SK-N-SH (cell line): ENCODE measurements around the gene SLC26A4. TPM values are rescaled to one million over a fixed set of nuclear protein-coding genes. Genes with fewer than 3 reads are reported as not detected.

Source experiments
- CTCF ChIA-PET: fragments of 300-600, 350-600 bp; formaldehyde crosslinking; extraction: SDS; loops from one replicate; lab custom pipeline; 2021; lab: Yijun Ruan, JAX
- POLR2A ChIA-PET: fragments of 350-600 bp; sonication (Branson Sonifier 250); formaldehyde crosslinking; extraction: SDS; loops from one replicate; lab custom pipeline; 2020; ENCODE audit warnings: antibody characterized with exemption, inconsistent platforms; lab: Yijun Ruan, JAX
- DNase-seq: peaks from one replicate; pipeline ENCODE4 v3.0.0; 2012
- H2AFZ ChIP-seq: fragments of 200-600 bp; sonication (generic); 2 replicates; pipeline ENCODE4 v1.8.1; 2016; ENCODE audit warnings: antibody characterized with exemption, mild to moderate bottlenecking, low read depth
- H3F3A ChIP-seq: fragments of 200-600 bp; sonication (generic); replicated peaks from 2 replicates; pipeline ENCODE3; 2016; ENCODE audit warnings: antibody characterized with exemption, mild to moderate bottlenecking; ENCODE audit not compliant: insufficient read depth
- H3K27ac ChIP-seq, 2 experiments: fragments of 200-500 bp in 1 of 2; fragments of 200-600 bp in 1 of 2; sonication (Bioruptor generic) in 1 of 2; sonication (generic), shearing (Covaris generic) in 1 of 2; 2 replicates each; pipeline versions ENCODE4 v1.5.1 to v1.6.1; 2014 to 2016; ENCODE audit warnings: low read depth in 2 of 2, inconsistent platforms in 1 of 2, low read length in 1 of 2, mild to moderate bottlenecking in 1 of 2, mixed read lengths in 1 of 2
- H3K27me3 ChIP-seq: fragments of 200-600 bp; sonication (generic), shearing (Covaris generic); 2 replicates; pipeline ENCODE4 v1.6.1; 2016; ENCODE audit warnings: mixed run types; ENCODE audit not compliant: insufficient read depth
- H3K36me3 ChIP-seq, 2 experiments: fragments of 200-500 bp in 1 of 2; fragments of 200-600 bp in 1 of 2; sonication (Bioruptor generic) in 1 of 2; sonication (generic) in 1 of 2; replicated peaks in 1 of 2; 2 replicates each; pipeline versions ENCODE3 to v1.5.1; 2014 to 2016; ENCODE audit warnings: low read length in 1 of 2, mild to moderate bottlenecking in 1 of 2; ENCODE audit not compliant: insufficient read depth in 2 of 2, control insufficient read depth in 1 of 2
- H3K4me1 ChIP-seq, 2 experiments: fragments of 200-500 bp in 1 of 2; fragments of 200-600 bp in 1 of 2; sonication (Bioruptor generic) in 1 of 2; sonication (generic), shearing (Covaris generic) in 1 of 2; 2 replicates each; pipeline versions ENCODE4 v1.5.1 to v1.6.1; 2014 to 2016; ENCODE audit warnings: low read depth in 1 of 2, low read length in 1 of 2, mixed run types in 1 of 2; ENCODE audit not compliant: insufficient read depth in 2 of 2, control insufficient read depth in 1 of 2
- H3K4me2 ChIP-seq: fragments of 200-600 bp; sonication (generic), shearing (Covaris generic); 2 replicates; pipeline ENCODE4 v1.6.1; 2017; ENCODE audit warnings: mixed run types
- H3K4me3 ChIP-seq, 2 experiments: fragments of 200-500 bp in 1 of 2; fragments of 200-600 bp in 1 of 2; sonication (Bioruptor generic) in 1 of 2; sonication (generic), shearing (Covaris generic) in 1 of 2; 2 replicates each; pipeline versions ENCODE4 v1.5.1 to v1.8.1; 2014 to 2016; ENCODE audit warnings: low read depth in 2 of 2, inconsistent platforms in 1 of 2, low read length in 1 of 2, mild to moderate bottlenecking in 1 of 2, mixed read lengths in 1 of 2, moderate library complexity in 1 of 2
- H3K79me2 ChIP-seq: fragments of 200-600 bp; sonication (generic); 2 replicates; pipeline ENCODE4 v1.8.1; 2017; ENCODE audit warnings: mild to moderate bottlenecking; ENCODE audit not compliant: insufficient read depth
- H3K9ac ChIP-seq: fragments of 200-600 bp; sonication (generic); 2 replicates; pipeline ENCODE4 v1.6.1; 2017; ENCODE audit warnings: mixed run types
- H3K9me2 ChIP-seq: fragments of 200-600 bp; sonication (generic); 2 replicates; pipeline ENCODE4 v1.6.1; 2017; ENCODE audit warnings: mixed run types
- H3K9me3 ChIP-seq: fragments of 200-600 bp; sonication (generic); 2 replicates; pipeline ENCODE4 v1.6.1; 2017; ENCODE audit warnings: mixed run types, mild to moderate bottlenecking, moderate library complexity
- H4K20me1 ChIP-seq: fragments of 200-600 bp; sonication (generic); 2 replicates; pipeline ENCODE4 v1.6.1; 2017; ENCODE audit warnings: mild to moderate bottlenecking, mixed run types; ENCODE audit not compliant: insufficient read depth
- FOSL2 ChIP-seq: IDR thresholded peaks from 2 replicates; pipeline ENCODE4 v1.4.0; 2012; ENCODE audit warnings: low read depth, mild to moderate bottlenecking, moderate library complexity, borderline replicate concordance
- FOXM1 ChIP-seq: IDR thresholded peaks from 2 replicates; pipeline ENCODE4 v1.4.0; 2012; ENCODE audit warnings: low read depth, mild to moderate bottlenecking
- GATA2 ChIP-seq: sonication (generic); formaldehyde crosslinking; IDR thresholded peaks from 2 replicates; pipeline ENCODE4 v1.5.0; 2020; ENCODE audit warnings: mild to moderate bottlenecking, missing genetic modification reagents
- MEF2A ChIP-seq: IDR thresholded peaks from 2 replicates; pipeline ENCODE4 v1.4.0; 2012; ENCODE audit warnings: low read depth, borderline replicate concordance
- NFIC ChIP-seq: IDR thresholded peaks from 2 replicates; pipeline ENCODE4 v1.4.0; 2012; ENCODE audit warnings: borderline replicate concordance
- POLR2AphosphoS5 ChIP-seq: IDR thresholded peaks from 2 replicates; pipeline ENCODE4 v1.6.1; 2012; ENCODE audit warnings: low read depth, low read length
- RAD21 ChIP-seq: IDR thresholded peaks from 2 replicates; pipeline ENCODE4 v1.6.1; 2012; ENCODE audit warnings: mild to moderate bottlenecking, low read length
- RXRA ChIP-seq: IDR thresholded peaks from 2 replicates; pipeline ENCODE4 v1.4.0; 2012; ENCODE audit warnings: low read depth, mild to moderate bottlenecking, borderline replicate concordance
- SIN3A ChIP-seq: IDR thresholded peaks from 2 replicates; pipeline ENCODE4 v1.6.1; 2012; ENCODE audit warnings: low read depth, mild to moderate bottlenecking, low read length, moderate library complexity, borderline replicate concordance
- SMC3 ChIP-seq: IDR thresholded peaks from 2 replicates; pipeline ENCODE4 v1.6.1; 2012; ENCODE audit warnings: low read depth, low read length, improper control_type of control experiment
- TCF12 ChIP-seq: IDR thresholded peaks from 2 replicates; pipeline ENCODE4 v1.4.0; 2012
- WGBS: methylation state at CpG from one replicate; pipeline ENCODE4 v1.1.6; 2017; ENCODE audit warnings: low lambda C conversion rate; 5-methylcytosine and 5-hydroxymethylcytosine counted together
- polyA plus RNA-seq, 3 experiments: library from polyadenylated mRNA; depleted of rRNA; stranded (reverse); fragments of >200 nt; gene quantifications; 2 replicates each; pipeline ENCODE4 v1.2.3, GENCODE V29; 2012
- TF ChIP-seq, protein P1 (sequence below): fragments of 150-350 bp; IDR thresholded peaks from 2 replicates; pipeline ENCODE4 v1.6.1; 2016; ENCODE audit warnings: mild to moderate bottlenecking, low read depth, low read length
- TF ChIP-seq, protein P2 (sequence below): IDR thresholded peaks from 2 replicates; pipeline ENCODE4 v1.4.0; 2012; ENCODE audit warnings: low read depth, borderline replicate concordance
- TF ChIP-seq, protein P3 (sequence below): IDR thresholded peaks from 2 replicates; pipeline ENCODE4 v1.4.0; 2012; ENCODE audit warnings: low read depth
- TF ChIP-seq, protein P4 (sequence below): IDR thresholded peaks from 2 replicates; pipeline ENCODE4 v1.4.0; 2012; ENCODE audit warnings: low read depth, borderline replicate concordance
- TF ChIP-seq, protein P5 (sequence below): IDR thresholded peaks from 2 replicates; pipeline ENCODE4 v1.6.1; 2012; ENCODE audit warnings: mild to moderate bottlenecking, low read depth, low read length, moderate library complexity

SLC26A4 gene
- polyA plus RNA-seq, 1 of the 3 experiments (the other 2 are of a cell fraction) = 0.61 TPM

DNA sequence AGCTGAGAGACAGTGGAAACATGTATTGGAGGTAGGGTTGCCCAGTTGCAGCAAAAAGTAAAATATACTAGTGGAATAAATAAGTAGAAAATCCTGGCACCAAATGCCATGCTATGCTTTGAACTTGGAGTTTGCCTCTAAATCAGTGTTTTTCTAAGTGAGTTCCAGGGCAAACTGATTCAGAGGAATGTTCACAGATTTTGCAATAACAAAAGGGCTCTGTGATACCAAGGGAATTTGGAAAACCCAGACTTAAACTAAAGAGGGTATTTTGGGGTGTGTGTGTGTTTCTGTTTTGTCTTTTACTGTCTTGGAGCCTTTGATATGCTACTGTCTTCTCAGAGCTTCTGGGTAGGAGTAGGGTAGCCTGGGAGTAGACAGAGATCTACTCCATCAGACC, 39.9 kb downstream of the SLC26A4 start:
- Histone ChIP-seq H4K20me1 (no peaks in the 10 kb centered on the region), H2AFZ (no peak overlapping the region), H3K4me3 (no peak overlapping the region), H3K27ac (no peak overlapping the region), H3K36me3 (no peaks in the 10 kb centered on the region), H3F3A (no peaks in the 10 kb centered on the region), H3K27me3 (no peaks in the 10 kb centered on the region), H3K9ac (no peak overlapping the region), H3K4me2 (no peak overlapping the region), H3K9me2 (no peaks in the 10 kb centered on the region), H3K79me2 (no peaks in the 10 kb centered on the region), H3K4me1 (peaks cover 0 to 13% of the 10 kb centered on the region in 2 experiments; a peak in 2 of 4 replicates), H3K9me3 (no peaks in the 10 kb centered on the region)
- ChIA-PET POLR2A (no interaction called here), CTCF (interaction anchor here (0.7 to 1.7 kb wide), 3 partner anchors 11 to 79 kb away, joined by 3 to 6 read pairs (median 3); no protein-coding TSS in a partner anchor)
- TF ChIP-seq RAD21 = no peak
- TF ChIP-seq TCF12 = no peak
- TF ChIP-seq FOXM1 = no peak
- TF ChIP-seq, protein P1, sequence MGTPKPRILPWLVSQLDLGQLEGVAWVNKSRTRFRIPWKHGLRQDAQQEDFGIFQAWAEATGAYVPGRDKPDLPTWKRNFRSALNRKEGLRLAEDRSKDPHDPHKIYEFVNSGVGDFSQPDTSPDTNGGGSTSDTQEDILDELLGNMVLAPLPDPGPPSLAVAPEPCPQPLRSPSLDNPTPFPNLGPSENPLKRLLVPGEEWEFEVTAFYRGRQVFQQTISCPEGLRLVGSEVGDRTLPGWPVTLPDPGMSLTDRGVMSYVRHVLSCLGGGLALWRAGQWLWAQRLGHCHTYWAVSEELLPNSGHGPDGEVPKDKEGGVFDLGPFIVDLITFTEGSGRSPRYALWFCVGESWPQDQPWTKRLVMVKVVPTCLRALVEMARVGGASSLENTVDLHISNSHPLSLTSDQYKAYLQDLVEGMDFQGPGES = no peak
- no peak for DNase-seq

DNA sequence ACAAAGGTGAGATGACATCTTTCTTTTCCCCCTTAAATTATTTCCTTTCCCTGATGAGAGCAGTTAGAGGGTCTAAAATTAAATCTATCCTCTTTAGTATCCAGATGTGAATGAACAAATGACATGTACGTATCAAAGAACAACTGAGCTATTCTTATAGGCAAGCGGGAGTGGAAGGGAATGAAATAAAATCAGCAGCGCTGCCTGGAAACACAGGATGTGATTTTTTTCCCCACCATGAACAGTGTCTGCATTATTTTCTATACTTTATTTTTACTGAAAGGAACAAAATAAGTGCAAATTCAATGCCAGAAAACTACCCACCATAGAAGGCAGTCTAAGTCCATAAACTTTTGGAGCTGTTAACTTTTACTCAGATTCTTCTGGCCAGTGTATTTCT, 40.6 kb downstream of the SLC26A4 start:
- H3K9ac ChIP-seq = no peak overlapping the region
- no peak for DNase-seq
- no peaks in the 10 kb centered on the region for H3K9me2 ChIP-seq
- no peaks in the 10 kb centered on the region for H3K9me3 ChIP-seq
- no peak overlapping the region for H3K4me2 ChIP-seq
- no peak overlapping the region for H2AFZ ChIP-seq
- H3K27me3 ChIP-seq = no peaks in the 10 kb centered on the region
- CTCF ChIA-PET = interaction anchor here (0.7 to 1.7 kb wide), 4 partner anchors 11 to 173 kb away, joined by 3 to 6 read pairs (median 3); partner anchors contain the start of gene SLC26A4
- H3K79me2 ChIP-seq = no peaks in the 10 kb centered on the region
- POLR2A ChIA-PET = no interaction called here
- WGBS = 81% methylated on average over 3 of the region's 3 CpGs
- no peaks in the 10 kb centered on the region for H4K20me1 ChIP-seq
- no peaks in the 10 kb centered on the region for H3K36me3 ChIP-seq
- H3K27ac ChIP-seq = no peak overlapping the region
- peaks cover 0 to 13% of the 10 kb centered on the region in 2 experiments; a peak in 2 of 4 replicates for H3K4me1 ChIP-seq
- no peak overlapping the region for H3K4me3 ChIP-seq
- H3F3A ChIP-seq = no peaks in the 10 kb centered on the region
- TF ChIP-seq, protein P2, sequence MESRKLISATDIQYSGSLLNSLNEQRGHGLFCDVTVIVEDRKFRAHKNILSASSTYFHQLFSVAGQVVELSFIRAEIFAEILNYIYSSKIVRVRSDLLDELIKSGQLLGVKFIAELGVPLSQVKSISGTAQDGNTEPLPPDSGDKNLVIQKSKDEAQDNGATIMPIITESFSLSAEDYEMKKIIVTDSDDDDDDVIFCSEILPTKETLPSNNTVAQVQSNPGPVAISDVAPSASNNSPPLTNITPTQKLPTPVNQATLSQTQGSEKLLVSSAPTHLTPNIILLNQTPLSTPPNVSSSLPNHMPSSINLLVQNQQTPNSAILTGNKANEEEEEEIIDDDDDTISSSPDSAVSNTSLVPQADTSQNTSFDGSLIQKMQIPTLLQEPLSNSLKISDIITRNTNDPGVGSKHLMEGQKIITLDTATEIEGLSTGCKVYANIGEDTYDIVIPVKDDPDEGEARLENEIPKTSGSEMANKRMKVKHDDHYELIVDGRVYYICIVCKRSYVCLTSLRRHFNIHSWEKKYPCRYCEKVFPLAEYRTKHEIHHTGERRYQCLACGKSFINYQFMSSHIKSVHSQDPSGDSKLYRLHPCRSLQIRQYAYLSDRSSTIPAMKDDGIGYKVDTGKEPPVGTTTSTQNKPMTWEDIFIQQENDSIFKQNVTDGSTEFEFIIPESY = no peak
- TF ChIP-seq RXRA (no peak), NFIC (no peak), MEF2A (no peak), SIN3A (no peak), SMC3 (no peak), GATA2 (CRISPR knock-in tag) (no peak), POLR2AphosphoS5 (no peak), FOSL2 (no peak)
- TF ChIP-seq, protein P1 = no peak
- TF ChIP-seq, protein P3, sequence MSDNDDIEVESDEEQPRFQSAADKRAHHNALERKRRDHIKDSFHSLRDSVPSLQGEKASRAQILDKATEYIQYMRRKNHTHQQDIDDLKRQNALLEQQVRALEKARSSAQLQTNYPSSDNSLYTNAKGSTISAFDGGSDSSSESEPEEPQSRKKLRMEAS = no peak
- TF ChIP-seq, protein P4, sequence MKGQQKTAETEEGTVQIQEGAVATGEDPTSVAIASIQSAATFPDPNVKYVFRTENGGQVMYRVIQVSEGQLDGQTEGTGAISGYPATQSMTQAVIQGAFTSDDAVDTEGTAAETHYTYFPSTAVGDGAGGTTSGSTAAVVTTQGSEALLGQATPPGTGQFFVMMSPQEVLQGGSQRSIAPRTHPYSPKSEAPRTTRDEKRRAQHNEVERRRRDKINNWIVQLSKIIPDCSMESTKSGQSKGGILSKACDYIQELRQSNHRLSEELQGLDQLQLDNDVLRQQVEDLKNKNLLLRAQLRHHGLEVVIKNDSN = no peak
- TF ChIP-seq, protein P5, sequence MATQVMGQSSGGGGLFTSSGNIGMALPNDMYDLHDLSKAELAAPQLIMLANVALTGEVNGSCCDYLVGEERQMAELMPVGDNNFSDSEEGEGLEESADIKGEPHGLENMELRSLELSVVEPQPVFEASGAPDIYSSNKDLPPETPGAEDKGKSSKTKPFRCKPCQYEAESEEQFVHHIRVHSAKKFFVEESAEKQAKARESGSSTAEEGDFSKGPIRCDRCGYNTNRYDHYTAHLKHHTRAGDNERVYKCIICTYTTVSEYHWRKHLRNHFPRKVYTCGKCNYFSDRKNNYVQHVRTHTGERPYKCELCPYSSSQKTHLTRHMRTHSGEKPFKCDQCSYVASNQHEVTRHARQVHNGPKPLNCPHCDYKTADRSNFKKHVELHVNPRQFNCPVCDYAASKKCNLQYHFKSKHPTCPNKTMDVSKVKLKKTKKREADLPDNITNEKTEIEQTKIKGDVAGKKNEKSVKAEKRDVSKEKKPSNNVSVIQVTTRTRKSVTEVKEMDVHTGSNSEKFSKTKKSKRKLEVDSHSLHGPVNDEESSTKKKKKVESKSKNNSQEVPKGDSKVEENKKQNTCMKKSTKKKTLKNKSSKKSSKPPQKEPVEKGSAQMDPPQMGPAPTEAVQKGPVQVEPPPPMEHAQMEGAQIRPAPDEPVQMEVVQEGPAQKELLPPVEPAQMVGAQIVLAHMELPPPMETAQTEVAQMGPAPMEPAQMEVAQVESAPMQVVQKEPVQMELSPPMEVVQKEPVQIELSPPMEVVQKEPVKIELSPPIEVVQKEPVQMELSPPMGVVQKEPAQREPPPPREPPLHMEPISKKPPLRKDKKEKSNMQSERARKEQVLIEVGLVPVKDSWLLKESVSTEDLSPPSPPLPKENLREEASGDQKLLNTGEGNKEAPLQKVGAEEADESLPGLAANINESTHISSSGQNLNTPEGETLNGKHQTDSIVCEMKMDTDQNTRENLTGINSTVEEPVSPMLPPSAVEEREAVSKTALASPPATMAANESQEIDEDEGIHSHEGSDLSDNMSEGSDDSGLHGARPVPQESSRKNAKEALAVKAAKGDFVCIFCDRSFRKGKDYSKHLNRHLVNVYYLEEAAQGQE = no peak
